ENCODE data around the gene ARHGEF10L.

ARHGEF10L gene

GRCh38 chr1:17561561-17561985 lies 22.1 kb downstream of the ARHGEF10L start:
- Histone ChIP-seq H3F3A (ENCODE audit: insufficient read depth) (no peaks in the 10 kb centered on the region), H3K9ac (ENCODE audit: low read length) (no peak overlapping the region), H3K27me3 (ENCODE audit: low read length) (no peaks in the 10 kb centered on the region), H3K27ac (ENCODE audit: low read depth, low read length) (no peak overlapping the region), H3K9me3 (ENCODE audit: insufficient read depth, low read length) (no peaks in the 10 kb centered on the region), H3K4me2 (ENCODE audit: low read depth, low read length, poor library complexity, severe bottlenecking) (no peak overlapping the region), H4K20me1 (ENCODE audit: low read depth, low read length) (no peaks in the 10 kb centered on the region), H3K4me3 (ENCODE audit: insufficient read depth, low read length, poor library complexity, severe bottlenecking) (no peak overlapping the region), H3K79me2 (ENCODE audit: insufficient read depth, low read length) (no peaks in the 10 kb centered on the region), H2AFZ (ENCODE audit: low read depth, low read length, severe bottlenecking) (no peak overlapping the region), H3K9me2 (replicated peaks; ENCODE audit: insufficient read depth, low read length) (no peaks in the 10 kb centered on the region), H3K36me3 (ENCODE audit: low read length) (no peaks in the 10 kb centered on the region)
- TF ChIP-seq, protein P1, sequence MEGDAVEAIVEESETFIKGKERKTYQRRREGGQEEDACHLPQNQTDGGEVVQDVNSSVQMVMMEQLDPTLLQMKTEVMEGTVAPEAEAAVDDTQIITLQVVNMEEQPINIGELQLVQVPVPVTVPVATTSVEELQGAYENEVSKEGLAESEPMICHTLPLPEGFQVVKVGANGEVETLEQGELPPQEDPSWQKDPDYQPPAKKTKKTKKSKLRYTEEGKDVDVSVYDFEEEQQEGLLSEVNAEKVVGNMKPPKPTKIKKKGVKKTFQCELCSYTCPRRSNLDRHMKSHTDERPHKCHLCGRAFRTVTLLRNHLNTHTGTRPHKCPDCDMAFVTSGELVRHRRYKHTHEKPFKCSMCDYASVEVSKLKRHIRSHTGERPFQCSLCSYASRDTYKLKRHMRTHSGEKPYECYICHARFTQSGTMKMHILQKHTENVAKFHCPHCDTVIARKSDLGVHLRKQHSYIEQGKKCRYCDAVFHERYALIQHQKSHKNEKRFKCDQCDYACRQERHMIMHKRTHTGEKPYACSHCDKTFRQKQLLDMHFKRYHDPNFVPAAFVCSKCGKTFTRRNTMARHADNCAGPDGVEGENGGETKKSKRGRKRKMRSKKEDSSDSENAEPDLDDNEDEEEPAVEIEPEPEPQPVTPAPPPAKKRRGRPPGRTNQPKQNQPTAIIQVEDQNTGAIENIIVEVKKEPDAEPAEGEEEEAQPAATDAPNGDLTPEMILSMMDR (IDR thresholded peaks at IDR 0.05; ENCODE audit: insufficient read depth, low read length, poor library complexity, severe bottlenecking): no peak
- TF ChIP-seq EZH2phosphoT487 (conservative IDR thresholded peaks at IDR 0.05; ENCODE audit: low read length): no peak

GRCh38 chr1:17562375-17562774 lies 22.9 kb downstream of the ARHGEF10L start:
- H3K9me2 ChIP-seq (replicated peaks; ENCODE audit: insufficient read depth, low read length): no peaks in the 10 kb centered on the region
- no peaks in the 10 kb centered on the region for H3K9me3 ChIP-seq (ENCODE audit: insufficient read depth, low read length)
- H3K27ac ChIP-seq (ENCODE audit: low read depth, low read length): no peak overlapping the region
- no peaks in the 10 kb centered on the region for H3K27me3 ChIP-seq (ENCODE audit: low read length)
- no peak overlapping the region for H3K9ac ChIP-seq (ENCODE audit: low read length)
- H3K36me3 ChIP-seq (ENCODE audit: low read length): no peaks in the 10 kb centered on the region
- no peak for TF ChIP-seq EZH2phosphoT487 (conservative IDR thresholded peaks at IDR 0.05; ENCODE audit: low read length)
- TF ChIP-seq, protein P1 (IDR thresholded peaks at IDR 0.05; ENCODE audit: insufficient read depth, low read length, poor library complexity, severe bottlenecking): no peak
- no peaks in the 10 kb centered on the region for H3K79me2 ChIP-seq (ENCODE audit: insufficient read depth, low read length)
- H3F3A ChIP-seq (ENCODE audit: insufficient read depth): no peaks in the 10 kb centered on the region
- H3K4me3 ChIP-seq (ENCODE audit: insufficient read depth, low read length, poor library complexity, severe bottlenecking): no peak overlapping the region
- H2AFZ ChIP-seq (ENCODE audit: low read depth, low read length, severe bottlenecking): no peak overlapping the region
- H3K4me2 ChIP-seq (ENCODE audit: low read depth, low read length, poor library complexity, severe bottlenecking): no peak overlapping the region
- H4K20me1 ChIP-seq (ENCODE audit: low read depth, low read length): no peaks in the 10 kb centered on the region

DNA sequence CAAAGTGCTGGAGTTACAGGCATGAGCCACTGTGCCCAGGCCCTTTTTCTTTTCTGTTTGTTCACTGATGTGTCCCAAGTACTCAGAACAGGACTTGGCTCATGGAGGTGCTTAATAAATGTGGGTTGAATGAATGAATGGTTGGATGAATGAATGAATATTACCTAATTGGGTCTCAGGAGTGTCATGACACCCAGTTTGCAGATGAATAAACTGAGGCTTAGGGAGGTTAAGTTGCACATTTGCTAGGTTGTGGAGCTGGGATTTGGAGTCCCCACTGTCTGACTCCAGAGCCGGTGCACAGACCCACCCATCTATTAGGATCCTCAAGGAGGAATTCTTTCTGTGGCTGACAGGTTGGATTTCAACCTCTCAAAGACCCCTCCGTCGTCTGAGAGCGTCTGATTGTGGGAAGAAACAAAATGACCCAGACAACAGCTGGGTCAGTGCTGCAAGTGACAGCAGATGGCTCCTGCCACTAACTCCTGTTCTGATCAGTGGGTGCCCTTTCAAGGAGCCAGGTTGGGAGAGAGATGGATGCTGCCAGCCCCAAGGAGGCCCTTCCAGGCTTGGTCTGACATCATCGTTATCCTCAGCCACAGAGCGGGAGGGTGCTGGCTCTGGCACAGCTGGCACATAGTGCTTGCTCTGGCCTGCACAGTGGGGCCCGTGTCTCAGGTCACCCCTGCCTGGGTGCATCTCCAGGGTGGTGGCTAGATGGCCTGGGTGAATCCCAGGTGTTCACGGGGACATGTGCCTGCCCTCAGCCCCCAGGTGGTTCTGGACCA lies 24.2 kb downstream of the ARHGEF10L start:
- H3K4me2 ChIP-seq (ENCODE audit: low read depth, low read length, poor library complexity, severe bottlenecking): no peak overlapping the region
- H3K9ac ChIP-seq (ENCODE audit: low read length): no peak overlapping the region
- no peaks in the 10 kb centered on the region for H3K79me2 ChIP-seq (ENCODE audit: insufficient read depth, low read length)
- no peaks in the 10 kb centered on the region for H3K36me3 ChIP-seq (ENCODE audit: low read length)
- no peaks in the 10 kb centered on the region for H3K9me2 ChIP-seq (replicated peaks; ENCODE audit: insufficient read depth, low read length)
- no peak overlapping the region for H2AFZ ChIP-seq (ENCODE audit: low read depth, low read length, severe bottlenecking)
- TF ChIP-seq, protein P1 (IDR thresholded peaks at IDR 0.05; ENCODE audit: insufficient read depth, low read length, poor library complexity, severe bottlenecking): no peak
- no peak for TF ChIP-seq EZH2phosphoT487 (conservative IDR thresholded peaks at IDR 0.05; ENCODE audit: low read length)
- no peaks in the 10 kb centered on the region for H3K27me3 ChIP-seq (ENCODE audit: low read length)
- H3F3A ChIP-seq (ENCODE audit: insufficient read depth): no peaks in the 10 kb centered on the region
- no peaks in the 10 kb centered on the region for H4K20me1 ChIP-seq (ENCODE audit: low read depth, low read length)
- H3K9me3 ChIP-seq (ENCODE audit: insufficient read depth, low read length): no peaks in the 10 kb centered on the region
- no peak overlapping the region for H3K4me3 ChIP-seq (ENCODE audit: insufficient read depth, low read length, poor library complexity, severe bottlenecking)
- H3K27ac ChIP-seq (ENCODE audit: low read depth, low read length): no peak overlapping the region
